Activated CD8-positive, alpha-beta memory T cell treated with anti-CD3 and anti-CD28 coated beads for 36 hours (primary cell): Measurements from ENCODE around the gene GAREM1. TPM values are rescaled to one million over a fixed set of nuclear protein-coding genes. Genes with fewer than 3 reads are reported as not detected.

ENCODE experiments used
- CTCF ChIA-PET: fragments of 350-600 bp; sonication (Branson Sonifier 250); formaldehyde crosslinking; loops from one replicate; lab custom pipeline; 2021; ENCODE audit warnings: antibody characterized with exemption; lab: Charles Lee
- POLR2A ChIA-PET: fragments of 350-600 bp; sonication (Branson Sonifier 250); formaldehyde crosslinking; loops from one replicate; lab custom pipeline; 2021; ENCODE audit warnings: antibody characterized with exemption; lab: Charles Lee
- total RNA-seq, 2 experiments: library from RNA; stranded (reverse); gene quantifications; one replicate each; pipeline ENCODE4 v1.2.3, GENCODE V29; 2021

GAREM1 gene
- total RNA-seq, 2 experiments from 2014 or later = 0.04 TPM; not detected in 1

- CTCF ChIA-PET = interaction anchor here (0.6 kb wide), 1 partner anchor 13 kb away, joined by 3 read pairs; no protein-coding TSS in a partner anchor
- POLR2A ChIA-PET = no interaction called here
These were observed 192.4 kb downstream of the GAREM1 start for GRCh38 chr18:32278177-32278799.

- ChIA-PET CTCF (no interaction called here), POLR2A (no interaction called here)
These were observed 193.1 kb downstream of the GAREM1 start for GRCh38 chr18:32277549-32277948.

GRCh38 chr18:32276906-32277305 lies 193.8 kb downstream of the GAREM1 start:
- CTCF ChIA-PET = interaction anchor here (0.6 kb wide), 1 partner anchor 14 kb away, joined by 4 read pairs; no protein-coding TSS in a partner anchor

GRCh38 chr18:32276256-32276655 lies 194.4 kb downstream of the GAREM1 start:
- ChIA-PET POLR2A (no interaction called here), CTCF (interaction anchor here (0.6 kb wide), 1 partner anchor 14 kb away, joined by 4 read pairs; no protein-coding TSS in a partner anchor)

More at GRCh38 chr18:32276906-32277305, 193.8 kb downstream of the GAREM1 start:
- POLR2A ChIA-PET = no interaction called here

- POLR2A ChIA-PET = no interaction called here
These were observed 195.5 kb downstream of the GAREM1 start for GRCh38 chr18:32275221-32275620.

GRCh38 chr18:32274307-32274706 lies 196.4 kb downstream of the GAREM1 start:
- ChIA-PET POLR2A (no interaction called here), CTCF (no interaction called here)

More at GRCh38 chr18:32275221-32275620, 195.5 kb downstream of the GAREM1 start:
- CTCF ChIA-PET = no interaction called here

- ChIA-PET CTCF (interaction anchor here (1.1 to 2.1 kb wide), 4 partner anchors 18 to 285 kb away, joined by 3 to 10 read pairs (median 4); no protein-coding TSS in a partner anchor), POLR2A (no interaction called here)
These were observed 198.9 kb downstream of the GAREM1 start for GRCh38 chr18:32271672-32272208.

GRCh38 chr18:32270341-32270740 lies 200.3 kb downstream of the GAREM1 start:
- POLR2A ChIA-PET = no interaction called here

GRCh38 chr18:32267463-32267862 lies 203.2 kb downstream of the GAREM1 start:
- POLR2A ChIA-PET = no interaction called here
- CTCF ChIA-PET = interaction anchor here (1.4 kb wide), 1 partner anchor 16 kb away, joined by 3 read pairs; no protein-coding TSS in a partner anchor

More at GRCh38 chr18:32270341-32270740, 200.3 kb downstream of the GAREM1 start:
- CTCF ChIA-PET = no interaction called here

GRCh38 chr18:32264401-32264800 lies 206.3 kb downstream of the GAREM1 start:
- ChIA-PET POLR2A (no interaction called here), CTCF (no interaction called here)

- ChIA-PET POLR2A (no interaction called here), CTCF (interaction anchor here (1.7 kb wide), 1 partner anchor 11 kb away, joined by 3 read pairs; no protein-coding TSS in a partner anchor)
These were observed 208.6 kb downstream of the GAREM1 start for GRCh38 chr18:32262092-32262491.

GRCh38 chr18:32261003-32261402 lies 209.7 kb downstream of the GAREM1 start:
- ChIA-PET CTCF (interaction anchor here (1.7 kb wide), 1 partner anchor 12 kb away, joined by 3 read pairs; no protein-coding TSS in a partner anchor), POLR2A (no interaction called here)

GRCh38 chr18:32259553-32259952 lies 211.1 kb downstream of the GAREM1 start:
- ChIA-PET POLR2A (no interaction called here), CTCF (no interaction called here)

- POLR2A ChIA-PET = no interaction called here
- CTCF ChIA-PET = no interaction called here
These were observed 212.0 kb downstream of the GAREM1 start for GRCh38 chr18:32258558-32259204.

GRCh38 chr18:32258148-32258547 lies 212.5 kb downstream of the GAREM1 start:
- ChIA-PET CTCF (no interaction called here), POLR2A (no interaction called here)

GRCh38 chr18:32257084-32257785 lies 213.4 kb downstream of the GAREM1 start:
- ChIA-PET POLR2A (no interaction called here), CTCF (no interaction called here)

GRCh38 chr18:32255570-32255969 lies 215.1 kb downstream of the GAREM1 start:
- POLR2A ChIA-PET = no interaction called here
- CTCF ChIA-PET = no interaction called here

GRCh38 chr18:32252141-32252860 lies 218.4 kb downstream of the GAREM1 start:
- ChIA-PET CTCF (interaction anchor here (0.7 kb wide), 1 partner anchor 15 kb away, joined by 3 read pairs; no protein-coding TSS in a partner anchor), POLR2A (no interaction called here)

GRCh38 chr18:32251466-32251865 lies 219.2 kb downstream of the GAREM1 start:
- ChIA-PET CTCF (interaction anchor here (0.7 kb wide), 1 partner anchor 16 kb away, joined by 3 read pairs; no protein-coding TSS in a partner anchor), POLR2A (no interaction called here)
